Central memory CD8-positive, alpha-beta T cell (primary cell): ENCODE results near the gene AKR1C8.
"Not testable (repeated sequence)": the region's sequence is repeated elsewhere in the genome, so short reads cannot be mapped to it uniquely, and the experiment has no call there.

ENCODE experiments used
- ATAC-seq: fragments of 150-1000 bp; cut with Tn5 transposase; replicated peaks from 2 replicates; pipeline ENCODE4 v1.10.0; 2022; ENCODE audit warnings: mild to moderate bottlenecking, moderate FRiP score, moderate number of reproducible peaks; ENCODE audit not compliant: poor library complexity, severe bottlenecking; ENCODE audit errors: extremely low read depth
- DNase-seq, 2 donors: peaks; one replicate each; pipeline ENCODE4 v3.0.0; 2021; ENCODE audit warnings: low spot score in 2 of 2
- H3K27ac Mint-ChIP-seq: one replicate; pipeline ENCODE4 v1.8.0; 2022; ENCODE audit warnings: low read depth, mild to moderate bottlenecking, moderate library complexity, mixed read lengths
- H3K27me3 Mint-ChIP-seq: one replicate; pipeline ENCODE4 v1.8.0; 2022; ENCODE audit warnings: mixed read lengths
- H3K36me3 Mint-ChIP-seq: one replicate; pipeline ENCODE4 v1.8.0; 2022; ENCODE audit warnings: mild to moderate bottlenecking, moderate library complexity, mixed read lengths; ENCODE audit not compliant: insufficient read depth
- H3K4me1 Mint-ChIP-seq: one replicate; pipeline ENCODE4 v1.8.0; 2022; ENCODE audit warnings: mixed read lengths
- H3K4me3 Mint-ChIP-seq: one replicate; pipeline ENCODE4 v1.8.0; 2022; ENCODE audit warnings: mild to moderate bottlenecking, moderate library complexity, mixed read lengths
- H3K9me3 Mint-ChIP-seq: one replicate; pipeline ENCODE4 v1.8.0; 2022; ENCODE audit warnings: mixed read lengths

Gene AKR1C8

GRCh38 chr10:5184987-5185775 is at the start of gene AKR1C8:
Gene AKR1C8 (minus strand): TSS chr10:5185150. CDS start chr10:5185104, 46 bp downstream.
- ATAC-seq = no peak
- Mint-ChIP-seq H3K36me3 (peaks cover 2% of the 10 kb centered on the region), H3K27ac (no peak within 1 kb of the TSS), H3K4me3 (no peak within 1 kb of the TSS), H3K4me1 (no peaks in the 10 kb centered on the region), H3K27me3 (no peaks in the 10 kb centered on the region), H3K9me3 (no peaks in the 10 kb centered on the region)
- DNase-seq = no peak

GRCh38 chr10:5234106-5234860 is 49.3 kb upstream of the AKR1C8 start:
- Mint-ChIP-seq H3K36me3 (no peaks in the 10 kb centered on the region), H3K4me3 (no peak overlapping the region), H3K9me3 (peaks cover 28% of the 10 kb centered on the region), H3K4me1 (no peaks in the 10 kb centered on the region), H3K27ac (no peak overlapping the region), H3K27me3 (peaks cover 33% of the 10 kb centered on the region)
- no peak for DNase-seq
- ATAC-seq = no peak

GRCh38 chr10:5233324-5233723 is 48.4 kb upstream of the AKR1C8 start:
- ATAC-seq (no peak), DNase-seq (no peak)
- Mint-ChIP-seq H3K27ac (no peak overlapping the region), H3K9me3 (peaks cover 23% of the 10 kb centered on the region), H3K4me1 (no peaks in the 10 kb centered on the region), H3K27me3 (peaks cover 29% of the 10 kb centered on the region), H3K4me3 (no peak overlapping the region), H3K36me3 (no peaks in the 10 kb centered on the region)

GRCh38 chr10:5229019-5229418 is 44.1 kb upstream of the AKR1C8 start:
- H3K9me3 Mint-ChIP-seq = no peaks in the 10 kb centered on the region
- H3K4me1 Mint-ChIP-seq = no peaks in the 10 kb centered on the region
- H3K36me3 Mint-ChIP-seq = no peaks in the 10 kb centered on the region
- no peak overlapping the region for H3K4me3 Mint-ChIP-seq
- no peak overlapping the region for H3K27ac Mint-ChIP-seq
- ATAC-seq (no peak), DNase-seq (no peak)
- no peaks in the 10 kb centered on the region for H3K27me3 Mint-ChIP-seq

- H3K27ac Mint-ChIP-seq, DNase-seq, H3K4me3 Mint-ChIP-seq, H3K9me3 Mint-ChIP-seq, ATAC-seq, H3K4me1 Mint-ChIP-seq, H3K36me3 Mint-ChIP-seq, H3K27me3 Mint-ChIP-seq: not testable (repeated sequence)
These were observed 38.0 kb upstream of the AKR1C8 start for GRCh38 chr10:5222942-5223341.

GRCh38 chr10:5219262-5219661 is 34.3 kb upstream of the AKR1C8 start:
- H3K4me3 Mint-ChIP-seq = no peak overlapping the region
- no peak for ATAC-seq

GRCh38 chr10:5216801-5217200 is 31.9 kb upstream of the AKR1C8 start:
- Mint-ChIP-seq H3K9me3 (peaks cover 5% of the 10 kb centered on the region), H3K27me3 (no peaks in the 10 kb centered on the region), H3K4me3 (no peak overlapping the region), H3K36me3 (no peaks in the 10 kb centered on the region), H3K4me1 (no peaks in the 10 kb centered on the region), H3K27ac (no peak overlapping the region)
- DNase-seq = no peak
- ATAC-seq = no peak

More at GRCh38 chr10:5219262-5219661, 34.3 kb upstream of the AKR1C8 start:
- H3K4me1 Mint-ChIP-seq = no peaks in the 10 kb centered on the region
- H3K36me3 Mint-ChIP-seq = no peaks in the 10 kb centered on the region
- no peak overlapping the region for H3K27ac Mint-ChIP-seq
- H3K9me3 Mint-ChIP-seq = peaks cover 5% of the 10 kb centered on the region
- no peaks in the 10 kb centered on the region for H3K27me3 Mint-ChIP-seq
- DNase-seq = no peak

- H3K9me3 Mint-ChIP-seq = peaks cover 5% of the 10 kb centered on the region
- H3K27ac Mint-ChIP-seq = no peak overlapping the region
- ATAC-seq = no peak
- no peaks in the 10 kb centered on the region for H3K4me1 Mint-ChIP-seq
- peaks cover under 1% of the 10 kb centered on the region for H3K27me3 Mint-ChIP-seq
- DNase-seq = no peak
- H3K4me3 Mint-ChIP-seq = no peak overlapping the region
- no peaks in the 10 kb centered on the region for H3K36me3 Mint-ChIP-seq
These were observed 27.0 kb upstream of the AKR1C8 start for GRCh38 chr10:5211696-5212536.

- H3K27me3 Mint-ChIP-seq = peaks cover 17% of the 10 kb centered on the region
- not testable (repeated sequence) for ATAC-seq, H3K4me3 Mint-ChIP-seq, H3K9me3 Mint-ChIP-seq, H3K36me3 Mint-ChIP-seq, H3K27ac Mint-ChIP-seq, H3K4me1 Mint-ChIP-seq, DNase-seq
These were observed 25.3 kb upstream of the AKR1C8 start for GRCh38 chr10:5210261-5210660.

- not testable (repeated sequence) for H3K27ac Mint-ChIP-seq, H3K4me3 Mint-ChIP-seq, ATAC-seq, H3K9me3 Mint-ChIP-seq, H3K36me3 Mint-ChIP-seq, DNase-seq, H3K4me1 Mint-ChIP-seq
- peaks cover 18% of the 10 kb centered on the region for H3K27me3 Mint-ChIP-seq
These were observed 24.8 kb upstream of the AKR1C8 start for GRCh38 chr10:5209776-5210175.

- Mint-ChIP-seq H3K4me1 (no peaks in the 10 kb centered on the region), H3K36me3 (no peaks in the 10 kb centered on the region), H3K27me3 (peaks cover 18% of the 10 kb centered on the region), H3K4me3 (no peak overlapping the region), H3K27ac (no peak overlapping the region), H3K9me3 (peaks cover 4% of the 10 kb centered on the region)
- ATAC-seq (no peak), DNase-seq (no peak)
These were observed 21.8 kb upstream of the AKR1C8 start for GRCh38 chr10:5206799-5207198.

GRCh38 chr10:5199398-5199797 is 14.4 kb upstream of the AKR1C8 start:
- no peak for DNase-seq
- H3K9me3 Mint-ChIP-seq = no peaks in the 10 kb centered on the region
- H3K4me3 Mint-ChIP-seq = no peak overlapping the region
- H3K27ac Mint-ChIP-seq = no peak overlapping the region
- no peaks in the 10 kb centered on the region for H3K27me3 Mint-ChIP-seq
- no peaks in the 10 kb centered on the region for H3K4me1 Mint-ChIP-seq
- no peaks in the 10 kb centered on the region for H3K36me3 Mint-ChIP-seq
- ATAC-seq = no peak
